COR-L47 (cell line): ENCODE results near the gene NFE2L3.
"Not testable (repeated sequence)": the region's sequence is repeated elsewhere in the genome, so short reads cannot be mapped to it uniquely, and the experiment has no call there.

Experiments
- DNase-seq: peaks from one replicate; lab custom pipeline; 2025; lab: John Stamatoyannopoulos, UW

Gene NFE2L3

DNA sequence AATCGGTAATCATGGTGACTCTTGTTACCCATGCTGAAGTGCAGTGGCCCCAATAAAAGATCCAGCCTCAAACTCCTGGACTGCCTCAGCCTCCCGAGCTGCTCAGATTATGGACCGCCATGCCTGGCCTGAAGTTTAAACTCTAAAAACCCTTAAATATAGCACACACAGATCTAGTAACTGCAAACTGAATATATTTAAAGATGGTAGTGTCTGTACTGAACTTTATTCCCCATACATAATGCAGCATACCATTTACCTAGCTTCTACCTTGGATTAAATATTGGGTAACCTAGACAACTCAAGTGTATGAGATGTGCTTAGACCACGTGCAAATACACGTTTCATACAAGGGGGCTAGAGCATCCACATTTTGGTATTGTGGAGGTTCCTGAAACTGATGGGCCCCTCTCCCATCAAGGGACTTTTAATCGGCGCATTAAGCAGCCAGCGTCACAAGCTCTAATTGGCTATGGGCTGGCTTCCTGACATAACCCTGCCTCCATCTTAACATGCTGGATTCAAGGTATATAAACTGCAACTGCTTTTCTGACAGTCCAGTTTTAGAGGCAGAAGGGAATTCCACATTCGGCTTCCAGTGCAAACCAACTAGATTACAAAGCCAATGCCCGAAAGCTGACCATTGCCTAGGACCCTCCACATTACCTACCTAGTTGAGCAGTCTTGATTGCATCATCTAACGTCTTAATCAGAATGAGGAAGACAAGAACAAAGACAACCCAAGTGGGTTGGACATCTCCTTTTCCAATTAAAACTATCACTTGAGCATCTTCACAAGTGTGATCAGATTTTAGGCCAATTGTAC is 35.6 kb downstream of the NFE2L3 start:
- DNase-seq, result no peak

DNA sequence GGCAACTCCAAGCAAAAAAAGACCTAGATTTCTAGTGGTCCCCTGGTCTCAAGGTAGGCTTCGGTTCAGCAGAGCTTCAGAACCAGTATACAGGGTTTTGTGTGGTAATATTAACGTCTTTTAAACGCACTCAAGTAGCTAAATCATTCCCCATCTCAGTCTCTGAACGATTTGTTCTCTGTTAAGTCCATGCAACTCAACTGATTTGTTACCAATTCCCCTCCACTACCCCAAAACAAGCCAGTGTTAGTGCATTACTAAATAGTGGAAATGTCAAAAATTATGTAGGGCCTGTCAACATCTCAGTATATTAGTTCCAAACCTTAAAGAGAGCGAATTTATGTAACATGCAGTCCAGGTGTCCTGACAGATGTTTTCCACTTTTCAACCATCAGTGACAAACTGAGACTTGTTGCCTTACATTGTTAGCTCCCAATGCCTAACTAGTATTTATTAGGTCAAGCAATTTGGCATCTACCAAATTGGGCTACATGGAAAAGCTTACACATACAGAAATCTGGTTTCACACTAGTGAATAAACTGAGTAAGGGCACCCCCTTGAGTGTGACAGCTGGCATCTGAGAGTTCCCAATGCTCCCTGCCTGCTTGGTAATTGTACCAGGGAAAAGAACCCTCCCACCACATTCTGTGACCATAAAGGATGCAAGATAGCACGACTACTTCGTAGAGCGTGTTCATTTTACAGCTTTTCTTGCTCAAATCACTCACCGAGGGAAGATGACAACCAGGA is 36.4 kb downstream of the NFE2L3 start:
- no peak for DNase-seq

DNA sequence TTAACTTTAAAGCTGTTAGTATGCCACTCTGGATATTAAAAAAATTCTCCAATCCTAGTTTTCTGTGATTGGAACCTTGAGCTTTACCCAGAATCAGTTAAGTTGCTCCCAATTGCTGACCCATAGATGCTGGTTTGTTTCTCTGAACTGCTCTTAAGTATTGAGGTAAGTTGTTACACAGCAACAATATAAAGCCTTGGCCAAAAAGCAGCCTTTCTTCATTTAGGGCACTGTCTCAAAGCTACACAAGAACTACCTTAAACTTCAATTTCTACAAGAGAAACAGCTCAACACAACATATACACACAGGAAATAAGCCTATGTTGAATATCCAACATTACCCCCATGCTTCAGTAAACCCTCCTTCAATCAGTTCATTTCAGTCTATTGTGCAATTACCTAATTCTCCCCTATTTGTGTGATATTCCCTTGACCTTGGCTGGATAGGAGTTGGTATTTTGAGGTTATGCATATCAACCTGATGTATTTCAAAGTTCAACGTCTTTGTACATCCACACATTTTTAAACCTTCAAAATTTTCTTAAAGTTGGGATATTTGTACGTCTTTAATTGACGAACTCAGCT is 37.1 kb downstream of the NFE2L3 start:
- no peak for DNase-seq

DNA sequence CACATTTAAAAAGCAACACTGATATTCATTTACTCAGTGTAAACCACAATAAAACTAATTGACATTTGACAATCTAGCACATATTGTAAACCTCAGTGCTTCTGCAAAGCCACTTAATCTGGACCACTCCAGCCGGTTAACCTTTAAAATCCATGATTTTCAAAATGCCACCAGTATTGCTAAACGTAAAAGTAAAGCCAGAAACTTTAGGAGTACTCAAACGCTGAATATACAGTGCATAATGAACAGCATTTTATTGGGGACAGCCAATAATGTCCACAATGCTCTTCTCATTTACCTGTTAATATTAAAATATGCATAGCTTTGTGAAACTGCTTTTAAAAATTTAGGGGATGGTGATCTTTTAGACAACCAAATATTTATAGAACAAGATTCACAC is 37.7 kb downstream of the NFE2L3 start:
- DNase-seq, result no peak

DNA sequence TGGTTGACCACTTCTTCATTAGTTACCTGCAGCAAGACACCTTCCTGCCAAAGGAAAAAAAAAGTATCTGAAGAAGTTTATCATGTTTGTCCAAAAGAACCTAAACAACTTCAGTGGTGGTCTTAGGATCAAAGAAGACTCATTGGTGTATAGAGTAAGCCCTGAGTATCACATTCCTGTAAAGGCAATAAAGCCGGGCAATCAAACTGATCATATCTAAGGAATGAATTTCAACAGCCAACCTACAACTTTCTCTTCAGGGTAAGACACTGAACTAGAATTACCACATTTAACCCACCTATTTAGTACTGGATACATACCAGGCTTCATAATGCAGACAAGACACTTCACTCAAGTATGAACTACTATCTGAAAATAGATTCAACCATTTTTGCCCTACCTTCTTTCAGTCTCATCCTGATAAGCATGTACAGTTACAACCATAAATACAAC is 38.4 kb downstream of the NFE2L3 start:
- DNase-seq, result no peak

DNA sequence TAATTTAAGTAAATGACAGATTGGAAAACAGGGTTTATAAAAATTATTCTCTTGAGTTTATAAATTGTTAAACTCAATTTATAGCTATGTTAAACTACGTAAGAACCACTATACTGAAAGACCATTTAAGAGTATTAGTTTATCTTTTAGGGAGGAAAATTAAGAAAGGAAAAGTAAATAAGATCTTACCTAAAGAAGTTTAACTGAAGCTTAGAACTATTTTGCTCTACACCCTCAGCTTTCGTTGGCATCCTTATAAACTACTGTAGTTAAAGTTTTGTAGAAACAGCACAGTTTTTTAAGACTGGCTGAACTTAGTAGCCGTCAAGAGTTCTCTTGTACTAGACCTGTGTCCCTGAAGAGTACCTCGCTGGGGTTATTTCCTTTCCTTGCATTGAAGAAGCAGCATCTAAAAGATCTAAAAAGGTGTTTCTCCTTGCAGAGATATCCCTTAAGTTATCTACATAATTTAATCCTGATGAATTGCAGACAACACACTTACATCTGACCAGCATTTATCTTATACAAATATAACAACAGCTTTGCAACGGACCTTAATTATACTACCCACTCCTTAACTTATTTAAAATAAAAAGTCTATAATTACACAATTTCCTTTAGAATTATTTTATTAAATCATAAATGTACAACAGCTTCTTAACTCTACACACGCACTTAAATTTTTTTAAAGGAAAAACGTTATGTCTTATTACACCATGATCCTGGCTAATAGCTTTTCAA is 39.4 kb downstream of the NFE2L3 start:
- no peak for DNase-seq

DNA sequence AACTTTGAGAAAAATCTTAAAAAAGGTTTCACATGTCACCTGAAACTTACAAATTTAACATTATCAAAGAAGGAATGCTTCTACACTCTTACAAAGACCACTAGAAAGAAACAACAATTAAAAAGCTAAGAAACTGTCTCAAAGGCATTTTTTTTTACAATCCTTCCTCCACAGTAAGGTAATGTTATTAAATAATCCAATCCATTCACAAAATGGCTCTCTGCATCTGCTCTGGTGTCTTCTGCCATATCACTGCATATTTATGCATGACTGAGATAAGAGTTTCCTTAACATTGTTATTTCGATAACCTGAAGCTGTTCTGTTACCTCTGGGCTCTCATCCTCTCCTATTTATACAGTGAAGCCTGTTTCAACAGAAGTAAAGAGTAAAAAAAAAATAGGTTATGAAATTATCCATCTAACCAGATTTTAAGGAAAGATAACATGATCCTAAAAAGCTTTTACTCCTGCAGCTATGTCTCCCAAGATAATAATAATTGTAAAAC is 40.0 kb downstream of the NFE2L3 start:
- no peak for DNase-seq

DNA sequence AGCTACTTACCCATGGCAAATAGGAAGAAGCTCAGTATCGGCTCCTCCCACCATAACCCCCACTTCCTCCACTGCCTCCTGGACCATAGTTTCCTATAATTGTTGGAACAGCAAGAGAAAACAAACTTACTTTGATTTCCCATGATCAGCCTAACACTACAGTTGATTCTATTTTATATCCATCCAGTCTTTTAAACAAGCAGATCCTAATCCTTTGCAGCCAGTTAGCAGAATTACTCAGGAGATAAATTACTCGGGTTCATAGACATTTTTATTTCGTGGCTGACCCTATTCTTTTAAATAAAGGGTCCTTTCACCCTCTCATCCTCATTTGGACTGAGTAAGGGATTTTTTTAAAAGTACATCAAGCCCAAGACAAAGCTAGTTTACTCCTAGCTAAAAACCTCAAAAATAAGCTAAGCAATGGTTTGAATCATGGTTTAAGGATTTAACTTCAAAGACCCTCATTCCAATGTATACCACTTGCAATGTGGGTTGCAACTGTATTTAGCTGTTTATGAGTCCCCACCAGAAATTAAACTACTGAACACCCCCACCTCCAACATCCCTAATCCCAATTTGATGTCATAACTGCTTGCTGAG is 40.6 kb downstream of the NFE2L3 start:
- no peak for DNase-seq

DNA sequence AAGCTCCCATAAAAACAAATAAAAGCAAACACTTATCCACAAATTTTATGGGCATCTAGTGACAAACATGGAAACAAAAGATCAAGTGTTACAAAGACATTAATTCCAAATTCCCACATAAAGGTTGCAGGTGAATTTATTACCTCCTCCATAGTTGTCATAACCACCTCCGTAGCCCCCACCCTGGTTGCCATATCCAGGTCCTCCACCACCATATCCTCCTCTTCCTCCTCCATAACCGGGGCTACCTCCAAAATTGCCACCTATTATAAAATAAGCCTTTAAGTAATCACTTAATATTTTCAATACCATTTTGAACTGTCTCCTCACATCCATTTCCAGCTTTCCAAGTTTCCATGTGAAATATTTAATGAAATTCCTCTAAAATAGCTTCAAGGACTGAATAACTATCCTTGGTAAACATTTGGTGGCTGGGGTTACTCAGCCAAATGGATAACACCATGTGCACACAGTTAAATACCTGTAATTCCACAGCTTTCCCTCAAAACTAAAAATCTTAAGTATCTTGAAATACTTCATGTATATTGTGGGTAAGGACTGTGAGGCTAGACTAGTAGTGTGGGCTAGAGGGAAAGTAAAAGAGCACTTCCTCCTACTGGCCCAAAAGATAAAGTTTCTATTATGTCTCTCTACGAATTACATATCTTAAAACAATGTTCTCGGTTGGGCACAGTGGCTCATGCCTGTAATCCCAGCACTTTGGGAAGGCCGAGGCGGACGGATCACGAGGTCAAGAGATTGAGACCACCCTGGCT is 41.6 kb downstream of the NFE2L3 start:
- no peak for DNase-seq

DNA sequence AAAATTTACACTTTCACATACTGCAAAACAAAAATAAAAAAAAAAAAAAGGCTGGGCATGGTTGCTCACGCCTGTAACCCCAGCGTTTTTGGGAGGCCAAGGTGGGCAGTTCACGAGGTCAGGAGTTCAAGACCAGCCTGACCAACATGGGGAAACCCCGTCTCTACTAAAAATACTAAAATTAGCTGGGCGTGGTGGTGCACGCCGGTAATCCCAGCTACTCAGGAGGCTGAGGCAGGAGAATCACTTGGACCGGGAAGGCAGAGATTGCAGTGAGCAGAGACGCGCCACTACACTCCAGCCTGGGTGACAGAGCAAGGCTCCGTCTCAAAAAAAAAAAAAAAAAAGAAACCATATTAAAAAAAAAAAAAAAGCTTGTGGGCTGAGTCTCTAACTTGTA is 42.8 kb downstream of the NFE2L3 start:
- not testable (repeated sequence) for DNase-seq

DNA sequence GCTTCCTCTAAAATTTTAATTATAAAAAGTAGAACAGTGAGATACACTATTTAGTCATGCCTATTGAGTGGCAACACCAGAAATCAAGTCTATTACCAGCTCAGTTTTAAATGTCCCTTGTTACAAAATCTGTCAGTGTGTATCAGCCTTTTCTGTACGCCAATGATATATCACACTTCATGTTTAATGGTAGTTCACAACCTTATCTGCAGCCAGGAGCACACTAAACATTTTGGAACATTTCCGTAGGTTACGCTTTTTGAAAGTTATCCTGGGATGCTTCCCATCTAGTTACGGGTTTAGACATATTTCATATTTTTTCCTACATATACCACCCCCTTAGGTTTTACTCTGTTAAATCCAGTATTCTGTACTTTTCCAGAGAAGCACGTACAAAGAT is 43.2 kb downstream of the NFE2L3 start:
- DNase-seq, result no peak

DNA sequence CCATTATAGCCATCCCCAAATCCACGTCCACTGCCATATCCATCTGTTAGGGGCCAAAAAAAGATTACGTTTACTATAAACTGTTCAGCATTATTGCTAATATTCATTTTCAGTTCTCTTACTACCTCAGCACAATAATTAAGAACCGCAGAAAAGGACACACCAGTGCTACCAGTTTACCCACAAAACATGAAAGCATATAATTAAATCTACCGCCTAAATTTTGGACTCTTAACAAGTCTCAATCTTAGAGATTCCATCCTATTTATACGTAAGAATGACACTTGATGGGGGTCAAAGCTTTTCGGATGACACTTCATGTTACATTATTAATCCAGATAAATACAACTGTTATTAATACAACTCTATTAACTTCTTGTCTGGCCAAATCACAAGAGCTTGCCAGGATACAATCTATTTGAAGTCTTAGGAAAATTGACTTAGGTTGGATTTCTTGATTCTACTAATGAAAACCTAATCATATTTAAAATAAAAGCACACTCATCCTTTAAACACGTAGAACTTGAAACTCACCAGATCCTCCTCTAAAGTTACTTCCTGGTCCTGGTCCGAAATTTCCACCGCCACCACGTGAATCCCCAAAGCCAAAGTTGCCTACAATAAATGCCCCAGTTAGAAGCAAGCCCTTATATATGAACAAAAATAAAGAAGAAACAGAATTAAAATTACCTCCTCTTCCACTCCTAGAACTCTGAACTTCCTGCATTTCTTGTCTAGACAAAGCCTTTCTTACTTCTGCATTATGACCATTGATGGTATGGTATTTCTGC is 44.1 kb downstream of the NFE2L3 start:
- no peak for DNase-seq

DNA sequence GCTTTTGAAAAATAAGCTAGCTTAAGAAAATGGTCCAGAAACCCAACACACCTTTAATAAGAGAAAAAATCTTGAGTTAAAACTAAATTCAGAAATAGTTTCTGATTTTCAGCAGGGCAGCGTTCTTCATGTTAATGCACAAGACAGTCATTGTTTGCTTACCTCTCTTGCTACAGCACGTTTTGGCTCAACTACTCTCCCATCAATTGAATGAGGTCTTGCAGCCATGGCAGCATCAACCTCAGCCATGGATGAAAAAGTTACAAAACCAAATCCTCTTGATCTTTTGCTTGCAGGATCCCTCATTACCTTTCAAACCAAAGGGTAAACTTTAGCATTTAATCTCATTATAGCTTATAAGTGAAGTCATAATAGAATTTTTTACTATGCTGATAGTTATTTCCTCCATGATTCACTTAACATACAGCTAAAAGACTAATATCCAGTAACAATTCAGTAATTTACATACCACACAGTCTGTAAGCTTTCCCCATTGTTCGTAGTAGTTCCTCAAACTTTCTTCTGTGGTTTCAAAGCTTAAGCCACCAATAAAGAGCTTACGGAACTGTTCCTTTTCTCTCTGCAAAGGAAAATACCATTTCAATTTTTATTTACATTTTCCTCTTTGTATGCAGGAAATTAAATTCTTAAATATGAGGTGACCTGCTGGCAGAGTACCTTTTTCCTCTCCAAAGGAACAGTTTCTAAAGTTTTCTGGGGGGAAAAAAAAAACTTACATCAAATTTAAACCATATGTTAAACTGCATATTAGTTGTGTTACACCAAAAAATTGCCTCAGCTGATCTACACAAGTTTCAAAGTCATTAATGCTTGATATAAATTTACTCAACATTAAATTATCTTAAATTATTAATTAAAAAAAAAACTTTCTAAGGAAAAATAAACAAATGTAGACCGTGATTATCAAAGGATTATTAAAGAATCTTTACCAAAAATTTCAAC is 45.4 kb downstream of the NFE2L3 start:
- no peak for DNase-seq

DNA sequence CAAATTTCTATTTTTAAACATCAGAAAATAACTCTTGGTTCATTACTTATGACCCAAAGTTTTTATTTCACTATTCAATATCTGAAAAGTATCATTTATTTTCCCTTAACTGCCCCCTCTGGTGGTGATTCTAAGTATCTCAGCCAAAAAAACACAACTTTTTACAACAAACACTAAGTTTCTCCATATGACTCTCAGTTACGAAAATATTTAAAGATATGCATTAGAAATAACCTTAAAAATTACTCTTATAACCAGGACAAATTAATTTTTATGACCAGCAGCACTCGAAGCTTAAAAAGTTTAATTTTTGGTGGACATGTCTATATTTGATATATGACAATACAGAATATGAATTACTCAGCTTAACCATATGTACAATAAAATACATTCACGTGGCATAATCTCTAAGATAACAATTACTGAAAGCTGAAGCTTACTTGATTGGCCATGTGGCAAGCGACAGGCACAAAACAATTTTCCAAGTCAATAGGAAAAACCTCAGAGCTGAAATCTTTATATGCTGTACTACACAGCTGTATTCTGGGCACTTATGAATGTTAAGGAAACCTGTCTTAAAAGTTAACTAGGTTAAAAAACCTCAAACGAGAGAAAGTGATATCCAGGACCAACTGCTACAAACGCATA is 46.3 kb downstream of the NFE2L3 start:
- DNase-seq, result no peak

DNA sequence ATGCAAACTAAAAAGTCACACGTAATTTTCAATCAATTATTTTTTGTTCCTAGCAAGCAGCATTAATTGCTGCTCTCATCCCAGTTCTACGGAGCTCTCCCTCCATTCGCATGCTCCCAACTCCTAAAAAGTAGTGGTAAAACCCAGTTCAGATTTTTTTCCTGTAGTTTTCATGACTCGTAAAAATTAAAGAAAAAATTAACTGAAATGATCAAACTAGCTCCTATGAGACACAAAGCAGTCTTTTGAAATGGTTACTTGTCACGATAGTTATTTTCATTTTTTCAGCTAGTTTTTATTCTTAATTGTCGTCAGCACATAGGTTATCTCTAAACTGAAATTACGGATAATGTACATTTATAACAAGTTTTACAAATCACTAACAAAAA is 46.8 kb downstream of the NFE2L3 start:
- no peak for DNase-seq

DNA sequence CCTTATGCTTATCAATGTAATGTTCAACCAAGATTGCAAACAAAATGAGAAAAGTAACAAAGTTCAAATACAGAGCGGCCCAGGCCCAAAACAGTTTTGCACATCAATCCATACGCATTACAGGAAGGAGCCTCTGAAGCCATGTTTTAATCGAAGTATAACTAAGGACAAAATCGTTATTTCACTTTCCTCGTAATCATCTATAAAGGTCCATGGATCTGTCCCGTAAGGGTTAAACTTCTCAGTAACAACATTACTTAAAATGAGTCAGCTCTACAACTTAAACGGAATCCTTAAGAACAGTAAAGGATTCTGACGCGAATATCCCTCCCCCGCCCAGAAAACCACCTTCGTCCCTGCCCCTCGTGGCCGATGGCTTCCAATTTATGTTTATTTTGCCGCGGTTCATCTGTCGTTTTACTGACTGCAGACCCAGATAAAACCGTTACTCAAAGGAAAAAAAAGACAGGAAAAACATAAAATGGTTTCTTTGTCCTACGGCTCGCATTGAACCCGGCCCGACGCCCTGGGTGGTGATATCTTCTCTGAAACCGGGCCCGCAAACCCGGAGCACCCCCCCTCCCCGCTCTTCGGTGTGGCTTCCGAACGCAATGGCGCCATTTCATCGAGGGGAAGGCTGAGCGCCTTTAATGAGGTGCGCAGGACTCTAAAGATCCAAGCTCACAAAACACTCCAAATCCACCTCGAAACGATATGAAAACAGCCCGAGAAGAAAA is 47.5 kb downstream of the NFE2L3 start:
- DNase-seq, result peak; percentile 57

DNA sequence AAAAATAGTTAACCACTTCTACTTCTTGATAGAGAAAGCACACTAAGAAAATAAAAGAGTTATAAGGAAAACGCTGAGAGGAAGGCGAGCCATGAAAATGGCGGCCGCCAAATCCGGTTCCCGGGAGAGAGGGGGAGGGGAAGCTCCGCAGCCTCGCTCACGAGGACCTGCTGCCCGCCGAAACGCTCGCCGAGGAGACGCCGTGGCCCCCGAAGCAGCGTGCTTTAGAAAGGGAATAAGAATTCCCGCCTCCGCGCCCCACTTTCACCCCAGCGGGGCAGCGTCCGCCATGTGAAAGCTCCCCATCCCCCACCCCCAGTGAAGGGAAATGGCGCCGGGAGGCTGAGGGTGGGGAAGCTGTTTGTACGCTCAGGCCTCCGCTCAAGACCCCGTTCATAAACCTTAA is 48.0 kb downstream of the NFE2L3 start:
- peak; percentile 58 for DNase-seq
